ENCODE results near the gene RNF215.

The RNF215 gene

GRCh38 chr22:30386960-30387827 lies at the start of gene RNF215:
Gene RNF215, minus strand, starts transcription at chr22:30387411. Its CDS starts 98 bp downstream, at chr22:30387313.
- CTCF ChIA-PET: interaction anchor here (0.6 to 2.3 kb wide), 11 partner anchors 8 to 126 kb away, joined by 3 to 17 read pairs (median 4); partner anchors contain the start of genes CASTOR1 and SEC14L2
- H3K27ac ChIP-seq: peak within 1 kb of the TSS; percentile 78
- peak; percentile 91 for TF ChIP-seq CTCF (conservative IDR thresholded peaks at IDR 0.05; ENCODE audit: low read depth)
- peak; percentile 76 for DNase-seq (ENCODE audit: low spot score)
- POLR2A ChIA-PET (ENCODE audit: low non-redundant PET): no interaction called here

- ChIA-PET CTCF (interaction anchor here (0.6 kb wide), 1 partner anchor 8 kb away, joined by 4 read pairs; no protein-coding TSS in a partner anchor), POLR2A (ENCODE audit: low non-redundant PET) (no interaction called here)
- H3K27ac ChIP-seq: peak overlapping the region; percentile 54
- TF ChIP-seq CTCF (conservative IDR thresholded peaks at IDR 0.05; ENCODE audit: low read depth): no peak
- no peak for DNase-seq (ENCODE audit: low spot score)
These were observed 49.0 kb upstream of the RNF215 start for GRCh38 chr22:30436196-30436595.

- CTCF ChIA-PET: interaction anchor here (0.6 kb wide), 1 partner anchor 8 kb away, joined by 4 read pairs; no protein-coding TSS in a partner anchor
- DNase-seq (ENCODE audit: low spot score): no peak
- H3K27ac ChIP-seq: peak overlapping the region; percentile 54
- no peak for TF ChIP-seq CTCF (conservative IDR thresholded peaks at IDR 0.05; ENCODE audit: low read depth)
- POLR2A ChIA-PET (ENCODE audit: low non-redundant PET): no interaction called here
These were observed 48.5 kb upstream of the RNF215 start for GRCh38 chr22:30435674-30436126.

GRCh38 chr22:30434843-30435242 lies 47.6 kb upstream of the RNF215 start:
- DNase-seq (ENCODE audit: low spot score): no peak
- TF ChIP-seq CTCF (conservative IDR thresholded peaks at IDR 0.05; ENCODE audit: low read depth): no peak
- POLR2A ChIA-PET (ENCODE audit: low non-redundant PET): no interaction called here
- H3K27ac ChIP-seq: no peak overlapping the region
- CTCF ChIA-PET: no interaction called here

- no peak for DNase-seq (ENCODE audit: low spot score)
These were observed 46.6 kb upstream of the RNF215 start for GRCh38 chr22:30433773-30434172.

GRCh38 chr22:30433227-30433626 lies 46.0 kb upstream of the RNF215 start:
- ChIA-PET POLR2A (ENCODE audit: low non-redundant PET) (no interaction called here), CTCF (no interaction called here)
- TF ChIP-seq CTCF (conservative IDR thresholded peaks at IDR 0.05; ENCODE audit: low read depth): no peak
- H3K27ac ChIP-seq: no peak overlapping the region
- DNase-seq (ENCODE audit: low spot score): no peak

More at GRCh38 chr22:30433773-30434172, 46.6 kb upstream of the RNF215 start:
- TF ChIP-seq CTCF (conservative IDR thresholded peaks at IDR 0.05; ENCODE audit: low read depth): no peak
- CTCF ChIA-PET: no interaction called here
- H3K27ac ChIP-seq: no peak overlapping the region
- POLR2A ChIA-PET (ENCODE audit: low non-redundant PET): no interaction called here

All from RWPE1 (cell line).